Left forelimb (tissue), 1 donor: ENCODE results near the gene STX8.

Experiments
- DNase-seq: peaks from one replicate; pipeline ENCODE4 v3.0.0-alpha.2; 2018; ENCODE audit warnings: low spot score

Gene STX8

GRCh38 chr17:9226794-9227135, 348.9 kb downstream of the STX8 start:
- DNase-seq: no peak

DNA sequence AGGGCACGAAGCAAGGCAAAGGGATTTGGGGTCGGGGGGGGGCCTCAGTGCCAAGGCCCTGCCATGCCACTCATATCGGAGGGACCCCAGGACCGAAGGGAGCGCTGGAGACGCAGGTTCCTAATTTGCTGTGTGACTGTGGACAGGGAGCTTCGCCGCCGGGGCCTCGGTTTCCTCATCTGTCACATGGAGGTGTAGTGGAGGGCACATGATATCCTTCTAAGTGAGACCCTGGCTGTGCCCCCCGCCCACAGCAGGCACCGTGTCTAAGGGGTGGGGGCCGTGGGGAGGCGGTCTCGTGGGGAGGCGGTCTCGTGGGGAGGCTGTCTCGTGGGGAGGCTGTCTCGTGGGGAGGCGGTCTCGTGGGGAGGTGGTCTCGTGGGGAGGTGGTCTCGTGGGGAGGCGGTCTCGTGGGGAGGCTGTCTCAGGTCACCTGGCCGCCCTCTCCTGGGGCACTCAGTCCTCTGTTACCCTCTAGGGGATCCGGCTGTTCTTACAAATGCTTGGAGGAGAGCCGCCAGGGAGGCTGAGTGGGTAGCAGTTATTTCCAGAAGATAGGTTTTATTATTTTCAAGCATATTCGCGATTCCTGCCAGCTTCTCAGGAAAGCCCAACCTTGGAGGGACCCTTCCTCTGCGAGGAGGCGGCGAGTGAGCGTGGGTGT, 349.4 kb downstream of the STX8 start:
- no peak for DNase-seq

- no peak for DNase-seq
Measured at GRCh38 chr17:9225305-9226101, 350.1 kb downstream of the STX8 start.

- DNase-seq: no peak
Measured at GRCh38 chr17:9224485-9224884, 351.1 kb downstream of the STX8 start.

DNA sequence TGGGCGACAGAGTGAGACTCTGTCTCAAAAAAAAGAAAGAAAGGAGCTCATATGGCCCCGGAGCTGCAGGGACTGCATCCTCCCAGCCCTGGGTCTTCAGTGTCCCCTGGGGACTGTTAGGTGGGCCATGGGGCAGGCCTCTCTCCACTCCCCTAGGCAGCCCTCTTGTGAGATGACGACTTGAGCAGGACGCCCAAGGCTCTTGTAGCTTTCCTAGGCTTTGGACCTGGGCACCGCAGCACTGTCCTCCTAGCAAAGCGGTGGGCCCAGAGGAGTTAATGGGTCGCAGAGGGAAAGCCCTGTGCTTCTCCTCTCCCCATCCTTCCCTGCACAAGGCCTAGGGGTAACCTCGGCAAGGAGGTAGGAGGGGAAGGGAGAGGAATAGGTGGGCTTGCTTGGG, 352.1 kb downstream of the STX8 start:
- no peak for DNase-seq

DNA sequence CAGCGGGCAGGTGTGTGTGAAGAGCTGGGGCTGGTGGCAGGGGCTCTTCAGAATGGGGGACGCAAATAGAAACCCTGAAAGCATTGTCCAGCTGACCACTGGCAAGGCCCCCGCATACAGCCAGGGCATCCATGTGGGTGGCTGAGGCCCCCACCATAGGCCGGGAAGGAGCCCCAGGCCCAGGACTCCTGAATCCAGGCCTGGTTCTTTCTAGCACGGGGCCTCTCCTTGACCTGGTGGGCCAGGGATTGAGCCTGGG, 353.8 kb downstream of the STX8 start:
- no peak for DNase-seq

DNA sequence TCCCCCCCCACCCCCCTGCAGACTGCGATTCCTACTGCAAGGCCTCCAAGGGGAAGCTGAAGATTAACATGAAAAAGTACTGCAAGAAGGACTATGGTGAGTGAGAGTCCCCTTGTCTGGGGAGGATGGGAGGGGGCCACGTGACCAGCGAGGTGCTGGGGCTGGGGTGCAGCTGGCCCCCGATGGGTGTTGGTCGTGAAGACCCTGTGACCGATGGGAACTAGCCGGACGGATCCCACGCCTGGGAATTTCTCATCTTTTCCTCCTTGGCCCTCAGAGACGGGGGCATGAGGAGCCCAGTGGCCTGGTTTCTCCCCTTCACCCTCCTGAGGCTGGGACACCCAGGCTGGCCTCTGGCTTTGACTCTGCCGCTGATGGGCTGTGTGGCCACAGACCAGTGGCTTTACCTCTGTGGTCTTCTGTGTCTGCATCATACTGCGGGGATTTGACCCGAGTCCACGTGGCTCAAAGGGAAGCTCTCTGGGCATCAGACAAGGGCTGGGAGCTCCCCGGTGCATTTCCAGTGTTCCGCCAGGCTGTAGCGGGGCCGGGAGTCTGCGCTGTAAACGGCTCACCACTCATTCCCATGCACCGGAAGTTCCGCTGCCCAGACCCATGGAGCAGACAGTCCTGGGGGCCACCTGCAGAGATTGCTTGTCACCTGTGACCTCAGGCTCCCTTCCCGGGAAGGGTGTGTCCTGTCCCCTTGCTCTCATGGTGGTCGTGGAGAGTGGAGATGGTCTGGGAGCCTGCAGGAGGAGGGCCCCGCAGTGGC, 354.3 kb downstream of the STX8 start:
- DNase-seq: no peak

DNA sequence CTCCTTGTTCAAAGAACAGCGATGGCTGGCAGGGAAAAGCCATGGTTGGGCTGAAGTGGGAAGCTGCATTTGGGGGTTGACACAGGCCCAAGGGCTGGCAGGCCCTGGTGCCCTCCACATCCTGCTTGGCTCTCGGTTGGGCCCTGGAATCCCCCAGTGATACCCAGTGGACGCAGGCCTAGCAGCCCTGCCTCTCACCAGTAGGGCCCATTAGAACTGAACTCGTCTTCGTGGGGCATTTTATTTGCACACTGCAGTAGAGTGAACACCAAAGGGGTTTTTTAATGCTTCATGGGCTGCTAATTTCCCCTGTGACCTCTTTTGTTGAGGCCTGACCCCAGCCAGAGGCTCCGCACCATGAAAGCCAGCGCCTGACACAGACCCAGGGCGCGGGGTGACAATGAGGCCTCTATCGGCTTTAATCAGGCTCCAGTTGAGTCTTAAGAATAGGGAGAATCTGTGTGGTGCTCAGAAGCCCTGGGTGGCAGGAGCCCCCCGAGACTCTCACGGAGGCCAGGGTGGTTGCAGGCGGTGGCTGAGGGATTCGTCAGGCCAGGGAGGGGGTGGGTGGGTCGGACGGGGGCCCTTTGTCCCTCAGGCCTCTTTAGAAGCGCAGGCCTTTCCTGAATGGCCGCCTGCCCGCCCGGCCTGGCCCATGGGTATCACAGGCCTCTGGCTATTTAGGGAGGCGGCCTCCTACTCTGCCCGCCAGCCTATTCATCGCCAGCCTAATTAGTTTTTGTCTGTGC, 355.0 kb downstream of the STX8 start:
- no peak for DNase-seq

DNA sequence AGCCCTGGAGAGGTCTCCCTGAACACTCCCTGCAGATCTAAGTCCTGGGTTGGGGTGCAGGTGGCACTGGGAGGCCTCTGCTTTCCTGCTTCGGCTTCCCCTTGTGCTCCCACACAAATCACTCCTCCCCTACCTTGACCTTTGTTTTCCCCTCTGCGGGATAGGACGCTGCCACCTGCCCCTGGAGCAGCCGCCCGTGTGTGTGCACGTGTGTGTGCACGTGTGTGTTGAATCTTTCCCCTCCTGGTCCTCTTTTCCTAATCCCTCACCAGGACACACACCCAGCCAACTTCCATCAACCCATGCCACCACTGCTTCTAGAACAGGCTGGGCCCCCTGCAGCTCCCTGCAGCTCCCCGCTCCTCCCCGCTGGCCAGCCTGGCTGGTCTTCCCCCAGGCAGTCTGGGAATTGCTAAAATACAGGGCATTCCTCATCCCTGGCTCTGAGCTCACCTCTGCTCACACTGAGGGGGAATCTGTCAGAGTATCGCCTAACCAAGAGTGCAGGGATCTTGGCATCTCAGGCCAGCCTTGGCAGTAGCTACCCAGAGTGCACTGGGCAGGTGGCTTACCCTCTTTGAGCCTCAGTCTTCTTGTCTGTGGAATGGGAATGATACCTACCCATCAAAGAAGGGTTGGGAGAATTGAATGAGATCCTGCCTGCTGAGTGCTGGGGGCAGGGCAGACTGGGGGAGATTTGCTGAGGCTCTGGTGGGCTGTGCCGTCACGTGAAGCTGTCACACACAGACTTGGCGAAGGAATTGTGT, 355.8 kb downstream of the STX8 start:
- no peak for DNase-seq

- DNase-seq: no peak
Measured at GRCh38 chr17:9218911-9219310, 356.7 kb downstream of the STX8 start.

DNA sequence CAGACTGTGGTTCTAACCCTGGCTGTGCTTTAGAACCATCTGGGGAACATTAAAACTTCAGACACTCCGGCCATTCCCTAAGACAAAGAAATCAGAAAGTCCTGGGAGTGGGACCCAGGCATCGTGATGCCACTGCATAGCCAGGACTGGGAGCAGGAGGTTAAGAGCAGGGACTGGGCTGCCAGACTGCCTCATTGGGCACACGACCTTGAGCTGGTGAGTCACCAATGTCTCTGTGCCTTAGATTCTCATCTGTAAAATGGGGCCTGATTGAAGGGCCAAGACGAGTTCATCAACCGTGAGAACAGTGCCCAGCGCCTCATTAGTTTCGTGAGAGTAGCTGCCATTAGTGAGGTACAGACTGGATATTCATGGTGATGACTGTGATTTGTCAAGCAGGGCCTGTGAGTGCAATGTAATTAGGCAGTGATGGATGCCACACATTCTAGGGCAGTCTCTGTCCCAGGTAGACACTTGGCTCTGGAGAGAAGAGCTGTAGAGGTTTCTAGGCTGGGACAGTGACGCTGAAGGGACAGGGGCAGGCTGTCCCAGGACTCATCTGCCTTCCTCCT, 357.5 kb downstream of the STX8 start:
- DNase-seq: no peak

- DNase-seq: no peak
Measured at GRCh38 chr17:9217151-9218056, 358.2 kb downstream of the STX8 start.

GRCh38 chr17:9215465-9215864, 360.2 kb downstream of the STX8 start:
- no peak for DNase-seq

DNA sequence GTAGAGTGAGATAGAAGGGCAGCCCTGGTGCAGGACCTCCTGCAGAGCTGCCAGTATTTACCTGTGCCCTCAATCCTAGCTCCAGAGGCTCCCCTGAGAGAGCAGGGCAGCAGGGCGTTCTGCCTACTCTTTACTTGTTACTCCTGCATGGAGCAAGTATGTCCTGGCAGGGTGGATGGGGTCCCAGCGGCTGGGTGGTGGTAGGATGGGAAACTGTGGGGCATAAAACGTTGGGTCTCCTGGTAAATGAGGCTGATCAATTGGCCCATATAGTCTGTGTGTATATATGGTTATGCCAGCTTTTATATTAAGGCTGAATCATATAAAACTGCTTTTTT, 362.3 kb downstream of the STX8 start:
- peak; percentile 58 for DNase-seq

- DNase-seq: peak; percentile 54
Measured at GRCh38 chr17:9212376-9213302, 363.0 kb downstream of the STX8 start.

DNA sequence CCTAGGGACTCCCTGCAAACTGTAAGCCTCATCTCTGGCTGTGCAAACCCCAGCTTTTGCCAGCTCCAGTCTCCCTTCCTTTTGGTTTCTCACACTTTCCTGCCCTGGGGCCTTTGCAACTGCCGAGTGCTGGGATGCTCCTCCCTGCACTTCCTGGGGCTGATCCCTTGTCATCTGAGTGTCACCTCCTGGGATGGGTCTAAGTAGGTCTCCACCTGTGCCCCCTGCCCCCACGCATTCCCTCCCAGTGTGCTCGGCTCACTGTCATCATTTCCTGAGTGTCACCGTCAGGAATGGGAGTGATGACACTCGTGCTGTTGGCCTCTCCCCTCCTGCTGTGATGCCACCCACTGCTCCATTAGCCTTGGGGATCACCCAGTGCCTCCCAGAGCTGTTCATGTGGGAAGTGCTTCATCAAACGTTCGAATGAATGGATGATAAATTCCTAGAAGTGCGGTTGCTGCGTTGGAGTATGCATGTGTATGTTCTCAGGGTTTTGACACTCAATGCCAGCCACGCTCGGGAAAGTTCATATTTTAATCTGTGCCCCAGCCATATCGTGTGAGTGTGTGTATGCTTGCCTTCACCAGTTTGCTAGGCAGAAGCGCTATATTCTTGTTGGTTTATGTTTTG, 364.4 kb downstream of the STX8 start:
- peak; percentile 57 for DNase-seq

DNA sequence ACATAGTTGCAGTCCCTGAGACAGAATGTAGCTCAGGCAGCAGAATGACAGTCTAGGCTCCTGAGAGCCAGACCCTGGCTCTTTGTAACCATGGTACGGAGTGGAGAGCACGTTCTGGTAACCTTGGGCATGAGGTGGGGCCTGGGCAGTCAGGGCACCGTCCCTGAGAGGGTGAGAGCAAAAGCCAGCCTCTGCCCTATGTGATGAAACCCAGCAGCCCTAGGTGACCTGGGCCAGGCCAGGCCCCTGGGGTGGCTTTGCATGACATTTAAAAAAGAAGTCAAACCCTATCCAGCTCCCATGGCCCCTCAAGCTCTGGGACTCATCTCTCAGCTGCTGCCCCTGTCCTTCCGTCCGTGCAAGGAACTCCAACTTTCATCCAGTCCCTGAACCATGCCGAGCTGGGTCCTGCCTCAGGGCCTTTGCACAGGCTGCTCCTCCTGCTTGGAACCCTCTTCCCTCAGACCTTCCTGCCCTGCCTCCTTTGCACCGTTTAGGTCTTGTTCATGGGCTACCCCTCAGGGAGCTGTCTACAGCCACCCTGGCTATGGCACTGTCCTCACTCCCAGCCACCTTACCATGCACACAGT, 365.7 kb downstream of the STX8 start:
- DNase-seq: peak; percentile 62

GRCh38 chr17:9209347-9209746, 366.3 kb downstream of the STX8 start:
- DNase-seq: peak; percentile 37
